Keratinocyte (primary cell): Measurements from ENCODE around the gene BTBD8. TPM values are rescaled to one million over a fixed set of nuclear protein-coding genes. Genes with fewer than 3 reads are reported as not detected.

Experiments used
- DNase-seq: peaks from one replicate; pipeline ENCODE4 v3.0.0-alpha.2; 2011; ENCODE audit warnings: low read depth, missing footprints, low spot score
- FAIRE-seq: peaks from 2 replicates; lab custom pipeline; 2011; peaks lifted over from hg19 to GRCh38; lab: Jason Lieb, UNC
- H2AFZ ChIP-seq: 2 replicates; pipeline ENCODE4 v1.6.0; 2012; ENCODE audit warnings: low read length, control low read depth, inconsistent platforms; ENCODE audit not compliant: control insufficient read depth
- H3K27ac ChIP-seq: 2 replicates; pipeline ENCODE4 v1.5.1; 2011; ENCODE audit warnings: low read length; ENCODE audit not compliant: control insufficient read depth, insufficient read depth
- H3K27me3 ChIP-seq: 3 replicates; pipeline ENCODE4 v1.6.0; 2011; ENCODE audit warnings: low read length; ENCODE audit not compliant: control insufficient read depth, insufficient read depth; ENCODE audit errors: extremely low read depth
- H3K36me3 ChIP-seq, 2 experiments: 2 replicates in 1 of 2; 3 replicates in 1 of 2; pipeline ENCODE4 v1.5.1; 2011; ENCODE audit warnings: low read length in 2 of 2, mild to moderate bottlenecking in 1 of 2; ENCODE audit not compliant: control insufficient read depth in 2 of 2, insufficient read depth in 2 of 2; ENCODE audit errors: extremely low read depth in 1 of 2
- H3K4me1 ChIP-seq: 3 replicates; pipeline ENCODE4 v1.5.1; 2011; ENCODE audit warnings: low read length; ENCODE audit not compliant: control insufficient read depth, insufficient read depth; ENCODE audit errors: extremely low read depth
- H3K4me2 ChIP-seq: 3 replicates; pipeline ENCODE4 v1.6.0; 2011; ENCODE audit warnings: low read depth, low read length; ENCODE audit not compliant: control insufficient read depth, insufficient read depth; ENCODE audit errors: extremely low read depth
- H3K4me3 ChIP-seq, 3 experiments: fragments of 200-600 bp in 1 of 3; sonication (generic) in 1 of 3; 2 replicates in 2 of 3; 3 replicates in 1 of 3; pipeline ENCODE4 v1.5.1; 2011 to 2016; ENCODE audit warnings: low read length in 3 of 3, mild to moderate bottlenecking in 3 of 3, control low read depth in 2 of 3, inconsistent platforms in 1 of 3, low read depth in 1 of 3, mixed read lengths in 1 of 3, mixed run types in 1 of 3, moderate library complexity in 1 of 3; ENCODE audit not compliant: control insufficient read depth in 2 of 3, insufficient read depth in 2 of 3; ENCODE audit errors: extremely low read depth in 1 of 3
- H3K79me2 ChIP-seq: 2 replicates; pipeline ENCODE4 v1.6.0; 2012; ENCODE audit warnings: low read length; ENCODE audit not compliant: control insufficient read depth, insufficient read depth
- H3K9ac ChIP-seq: 3 replicates; pipeline ENCODE4 v1.6.0; 2011; ENCODE audit warnings: low read length; ENCODE audit not compliant: control insufficient read depth, insufficient read depth; ENCODE audit errors: extremely low read depth
- H3K9me1 ChIP-seq: 3 replicates; pipeline ENCODE4 v1.6.0; 2011; ENCODE audit warnings: low read length; ENCODE audit not compliant: control insufficient read depth, insufficient read depth; ENCODE audit errors: extremely low read depth
- H3K9me3 ChIP-seq: 2 replicates; pipeline ENCODE4 v1.5.1; 2012; ENCODE audit warnings: low read depth, low read length; ENCODE audit not compliant: control insufficient read depth
- H4K20me1 ChIP-seq: 3 replicates; pipeline ENCODE4 v1.6.0; 2011; ENCODE audit warnings: low read length; ENCODE audit not compliant: control insufficient read depth, insufficient read depth; ENCODE audit errors: extremely low read depth
- EZH2 ChIP-seq: IDR thresholded peaks from one replicate; pipeline ENCODE4 v1.6.1; 2012; ENCODE audit warnings: inconsistent platforms, mild to moderate bottlenecking, low read length, moderate library complexity
- dilution Hi-C: fragments of 300-500 bp; cut with MboI; formaldehyde crosslinking; loops from one replicate; pipeline ENCODE4 v1.7.0; 2020; ENCODE audit warnings: low sequenced_read_pairs; ENCODE audit not compliant: extremely low pct_ligation_motif_present
- polyA plus RNA-seq, 5 experiments: library from polyadenylated mRNA; depleted of rRNA in 3 of 5; stranded (reverse) in 3 of 5; stranded (forward) in 1 of 5; unstranded in 1 of 5; fragments of >200 nt; gene quantifications; 1 replicate in 1 of 5; 2 replicates in 3 of 5; 3 replicates in 1 of 5; pipeline versions ENCODE4 v1.2.1 to v1.2.3, GENCODE V29; 2011 to 2012; ENCODE audit warnings: missing spikeins in 2 of 5, low read depth in 1 of 5, low replicate concordance in 1 of 5
- TF ChIP-seq, protein P1 (sequence below), 3 experiments: IDR thresholded peaks in 1 of 3; conservative IDR thresholded peaks in 1 of 3; optimal IDR thresholded peaks in 1 of 3; 2 replicates in 2 of 3; 3 replicates in 1 of 3; pipeline versions ENCODE3 to v1.5.1; 2011; ENCODE audit warnings: low read length in 3 of 3, mild to moderate bottlenecking in 3 of 3, moderate library complexity in 2 of 3, control low read depth in 1 of 3, inconsistent platforms in 1 of 3; ENCODE audit not compliant: insufficient read depth in 2 of 3; ENCODE audit errors: extremely low read depth in 1 of 3

The BTBD8 gene
- polyA plus RNA-seq, 1 donor (not counting 4 experiments of a cell fraction or from before 2014, with no cell fraction given): 1.4 TPM

- Histone ChIP-seq H2AFZ (no peak overlapping the region), H3K4me1 (no peaks in the 10 kb centered on the region), H3K79me2 (no peaks in the 10 kb centered on the region), H3K9ac (no peak overlapping the region), H3K9me3 (no peaks in the 10 kb centered on the region), H4K20me1 (no peaks in the 10 kb centered on the region), H3K4me2 (no peak overlapping the region), H3K36me3 (no peaks in the 10 kb centered on the region), H3K27ac (no peak overlapping the region), H3K9me1 (no peaks in the 10 kb centered on the region), H3K27me3 (no peaks in the 10 kb centered on the region), H3K4me3 (no peak overlapping the region)
- no peak for TF ChIP-seq EZH2
- TF ChIP-seq, protein P1, sequence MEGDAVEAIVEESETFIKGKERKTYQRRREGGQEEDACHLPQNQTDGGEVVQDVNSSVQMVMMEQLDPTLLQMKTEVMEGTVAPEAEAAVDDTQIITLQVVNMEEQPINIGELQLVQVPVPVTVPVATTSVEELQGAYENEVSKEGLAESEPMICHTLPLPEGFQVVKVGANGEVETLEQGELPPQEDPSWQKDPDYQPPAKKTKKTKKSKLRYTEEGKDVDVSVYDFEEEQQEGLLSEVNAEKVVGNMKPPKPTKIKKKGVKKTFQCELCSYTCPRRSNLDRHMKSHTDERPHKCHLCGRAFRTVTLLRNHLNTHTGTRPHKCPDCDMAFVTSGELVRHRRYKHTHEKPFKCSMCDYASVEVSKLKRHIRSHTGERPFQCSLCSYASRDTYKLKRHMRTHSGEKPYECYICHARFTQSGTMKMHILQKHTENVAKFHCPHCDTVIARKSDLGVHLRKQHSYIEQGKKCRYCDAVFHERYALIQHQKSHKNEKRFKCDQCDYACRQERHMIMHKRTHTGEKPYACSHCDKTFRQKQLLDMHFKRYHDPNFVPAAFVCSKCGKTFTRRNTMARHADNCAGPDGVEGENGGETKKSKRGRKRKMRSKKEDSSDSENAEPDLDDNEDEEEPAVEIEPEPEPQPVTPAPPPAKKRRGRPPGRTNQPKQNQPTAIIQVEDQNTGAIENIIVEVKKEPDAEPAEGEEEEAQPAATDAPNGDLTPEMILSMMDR (optimal IDR thresholded peaks at IDR 0.05 in 1 of 3, IDR thresholded peaks at IDR 0.05 in 1 of 3, conservative IDR thresholded peaks at IDR 0.05 in 1 of 3; ENCODE audit: extremely low read depth in 1 of 3, insufficient read depth in 2 of 3, low read length in 3 of 3): no peak
- dilution Hi-C loops: no loop called here
- no peak for DNase-seq
- no peak for FAIRE-seq
Measured at GRCh38 chr1:92038695-92039346, 41.3 kb upstream of the BTBD8 start.

DNA sequence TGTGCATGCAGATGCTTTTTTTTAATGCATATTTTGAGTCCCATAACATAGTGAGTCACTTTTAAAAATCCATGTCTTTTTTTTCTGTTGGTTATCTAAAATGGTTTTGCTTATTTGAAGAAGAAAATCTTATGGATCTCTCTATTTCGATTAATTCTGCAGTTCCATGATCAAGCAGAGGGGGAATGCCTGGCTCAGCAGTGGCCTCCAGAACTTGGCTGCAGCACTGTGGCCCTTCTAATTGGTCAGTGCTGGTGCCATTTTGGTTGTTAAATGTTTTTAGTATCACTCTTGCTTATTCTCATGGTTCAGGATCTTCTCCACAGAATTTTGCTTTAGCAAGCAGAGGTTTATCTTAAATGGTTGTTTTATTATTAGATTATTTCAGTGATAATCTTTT lies 39.2 kb upstream of the BTBD8 start:
- H3K9ac ChIP-seq: no peak overlapping the region
- TF ChIP-seq, protein P1 (optimal IDR thresholded peaks at IDR 0.05 in 1 of 3, IDR thresholded peaks at IDR 0.05 in 1 of 3, conservative IDR thresholded peaks at IDR 0.05 in 1 of 3; ENCODE audit: extremely low read depth in 1 of 3, insufficient read depth in 2 of 3, low read length in 3 of 3): no peak
- TF ChIP-seq EZH2: no peak
- H3K27me3 ChIP-seq: no peaks in the 10 kb centered on the region
- FAIRE-seq (no peak), DNase-seq (no peak)
- H2AFZ ChIP-seq: no peak overlapping the region
- no peaks in the 10 kb centered on the region for H3K36me3 ChIP-seq
- no peak overlapping the region for H3K4me2 ChIP-seq
- no peaks in the 10 kb centered on the region for H3K9me1 ChIP-seq
- H3K27ac ChIP-seq: no peak overlapping the region
- no peaks in the 10 kb centered on the region for H3K9me3 ChIP-seq
- no peaks in the 10 kb centered on the region for H3K4me1 ChIP-seq
- no peaks in the 10 kb centered on the region for H4K20me1 ChIP-seq
- no peaks in the 10 kb centered on the region for H3K79me2 ChIP-seq
- no peak overlapping the region for H3K4me3 ChIP-seq
- dilution Hi-C loops: no loop called here
